ENCODE results near the gene SPEG.
A peak's percentile ranks its signal among the peaks of the same experiment; 100 is the strongest.

SPEG gene

DNA sequence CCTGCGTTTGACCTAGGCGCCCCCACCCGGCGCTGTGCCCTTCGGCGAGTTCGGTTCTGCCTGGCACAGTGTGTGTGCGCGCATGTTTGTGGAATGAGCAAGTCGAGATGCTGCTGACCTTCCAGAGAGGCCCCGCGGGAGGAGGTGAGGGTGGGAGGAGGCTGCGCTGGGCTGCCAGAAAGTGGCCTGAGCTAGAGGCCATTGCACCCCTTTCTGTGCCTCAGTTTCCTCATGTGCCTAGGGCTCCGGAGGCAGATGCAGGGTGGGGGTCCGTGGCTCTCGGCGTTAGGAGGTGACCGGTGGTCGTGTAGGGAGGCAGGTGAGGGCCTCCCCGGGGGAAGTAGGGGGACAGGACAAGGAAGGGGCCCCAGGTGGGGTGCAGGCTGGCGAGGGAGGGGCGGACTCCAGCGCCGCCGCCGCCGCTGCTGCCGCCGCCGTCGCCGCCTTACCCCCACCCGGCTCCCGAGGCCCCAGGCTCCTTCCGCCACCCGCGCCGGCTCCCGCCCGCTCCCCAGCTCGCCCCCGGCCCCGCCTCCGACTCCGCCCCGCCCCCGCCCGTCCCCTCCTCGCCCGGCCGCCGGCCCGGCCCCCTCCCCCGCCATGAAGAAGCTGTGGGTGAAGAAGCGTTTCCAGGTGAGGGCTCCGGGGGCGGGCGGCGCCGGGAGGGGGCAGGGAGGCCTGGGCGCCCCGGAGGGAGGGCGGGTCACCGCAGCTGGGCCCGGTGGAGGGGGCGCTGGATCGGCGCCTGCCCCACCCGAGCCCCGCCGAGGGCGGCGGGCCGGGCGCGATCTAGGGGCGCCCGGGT, 7.0 kb downstream of the SPEG start:
- ChIA-PET CTCF (interaction anchor here (0.6 to 0.9 kb wide), 3 partner anchors 16 to 544 kb away, joined by 3 to 8 read pairs (median 3); no protein-coding TSS in a partner anchor), POLR2A (ENCODE audit: low non-redundant PET) (interaction anchor here (0.8 kb wide), 1 partner anchor 16 kb away, joined by 3 read pairs; no protein-coding TSS in a partner anchor)
- H3K27ac ChIP-seq, result peak overlapping the region; percentile 31
- TF ChIP-seq, protein P1, sequence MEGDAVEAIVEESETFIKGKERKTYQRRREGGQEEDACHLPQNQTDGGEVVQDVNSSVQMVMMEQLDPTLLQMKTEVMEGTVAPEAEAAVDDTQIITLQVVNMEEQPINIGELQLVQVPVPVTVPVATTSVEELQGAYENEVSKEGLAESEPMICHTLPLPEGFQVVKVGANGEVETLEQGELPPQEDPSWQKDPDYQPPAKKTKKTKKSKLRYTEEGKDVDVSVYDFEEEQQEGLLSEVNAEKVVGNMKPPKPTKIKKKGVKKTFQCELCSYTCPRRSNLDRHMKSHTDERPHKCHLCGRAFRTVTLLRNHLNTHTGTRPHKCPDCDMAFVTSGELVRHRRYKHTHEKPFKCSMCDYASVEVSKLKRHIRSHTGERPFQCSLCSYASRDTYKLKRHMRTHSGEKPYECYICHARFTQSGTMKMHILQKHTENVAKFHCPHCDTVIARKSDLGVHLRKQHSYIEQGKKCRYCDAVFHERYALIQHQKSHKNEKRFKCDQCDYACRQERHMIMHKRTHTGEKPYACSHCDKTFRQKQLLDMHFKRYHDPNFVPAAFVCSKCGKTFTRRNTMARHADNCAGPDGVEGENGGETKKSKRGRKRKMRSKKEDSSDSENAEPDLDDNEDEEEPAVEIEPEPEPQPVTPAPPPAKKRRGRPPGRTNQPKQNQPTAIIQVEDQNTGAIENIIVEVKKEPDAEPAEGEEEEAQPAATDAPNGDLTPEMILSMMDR (conservative IDR thresholded peaks at IDR 0.05; ENCODE audit: low read depth), result no peak
- DNase-seq (ENCODE audit: low spot score), result peak; percentile 77

DNA sequence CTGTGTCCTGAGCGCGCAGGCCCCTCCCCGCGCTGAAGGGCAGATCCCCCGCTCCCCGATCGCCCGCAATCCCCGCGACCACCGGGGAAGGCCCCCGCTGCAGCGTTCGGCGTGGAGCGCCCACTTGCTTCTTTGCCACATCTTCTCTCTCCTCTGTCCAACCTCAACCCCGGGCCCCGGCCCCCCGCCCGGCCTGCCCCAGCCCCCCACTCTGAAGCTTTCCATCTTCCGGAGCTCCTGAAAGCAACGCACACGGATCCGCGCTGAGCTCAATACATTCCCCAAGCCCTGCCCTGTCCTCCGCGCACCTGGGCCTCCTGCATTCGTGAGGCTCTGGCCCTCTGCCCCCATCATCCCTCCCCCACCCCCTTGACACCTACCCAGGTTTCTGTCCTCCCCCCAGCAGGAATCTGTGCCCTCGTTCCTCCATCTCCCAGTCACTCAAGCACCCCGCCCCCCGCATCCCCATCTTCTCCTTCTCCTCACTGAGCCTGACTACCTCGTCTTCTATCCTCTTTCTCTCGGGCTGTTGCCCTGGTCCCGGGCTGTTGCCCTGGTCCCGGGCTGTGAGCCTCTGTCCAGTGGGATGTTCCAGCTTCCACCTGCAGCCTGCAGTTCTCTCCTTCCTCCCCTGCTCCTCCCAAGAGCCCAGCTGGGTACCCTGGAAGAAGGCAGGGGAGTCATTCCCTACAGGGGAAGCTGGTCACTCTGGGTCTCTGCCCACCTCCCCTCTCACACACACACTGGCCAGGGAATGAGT, 7.8 kb downstream of the SPEG start:
- TF ChIP-seq, protein P1 (conservative IDR thresholded peaks at IDR 0.05; ENCODE audit: low read depth), result no peak
- CTCF ChIA-PET, result interaction anchor here (0.6 to 0.9 kb wide), 3 partner anchors 16 to 96 kb away, joined by 3 read pairs; no protein-coding TSS in a partner anchor
- H3K27ac ChIP-seq, result peak overlapping the region; percentile 31
- POLR2A ChIA-PET (ENCODE audit: low non-redundant PET), result interaction anchor here (0.8 kb wide), 1 partner anchor 15 kb away, joined by 3 read pairs; no protein-coding TSS in a partner anchor
- peak; percentile 34 for DNase-seq (ENCODE audit: low spot score)

DNA sequence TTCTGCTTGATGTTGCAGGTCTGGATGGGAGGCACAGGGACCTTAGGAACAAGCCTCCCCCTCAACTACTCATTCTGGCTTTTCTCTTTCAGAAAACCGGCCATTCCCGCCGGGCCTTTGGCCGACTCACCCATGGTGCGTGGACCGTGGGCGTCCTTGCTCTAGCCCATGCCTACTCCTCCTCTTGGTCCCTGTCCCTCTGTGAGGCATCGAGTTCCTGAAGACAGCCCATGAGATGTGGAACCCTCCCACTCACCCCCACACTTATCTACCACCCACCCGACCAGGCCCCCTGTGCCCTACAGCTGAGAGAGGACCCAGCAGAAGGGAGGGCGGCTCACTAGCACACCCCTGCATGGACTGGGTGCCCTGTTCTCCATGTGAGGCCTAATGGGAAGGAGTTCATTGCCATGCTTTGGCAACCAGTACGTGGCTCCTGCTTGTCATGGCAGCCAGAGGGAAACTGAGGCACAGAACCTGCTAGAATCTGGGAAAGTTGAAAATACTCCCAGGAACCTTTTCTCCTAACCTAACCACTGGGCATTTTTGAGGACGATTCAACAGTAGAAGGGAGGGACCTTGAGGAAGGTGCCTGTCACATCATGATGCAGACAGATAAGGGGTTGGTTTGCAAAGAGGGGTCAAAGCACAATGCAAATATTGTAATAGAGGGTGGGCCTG, 8.5 kb downstream of the SPEG start:
- ChIA-PET CTCF (interaction anchor here (0.7 to 1.0 kb wide), 2 partner anchors 15 to 95 kb away, joined by 3 read pairs; no protein-coding TSS in a partner anchor), POLR2A (ENCODE audit: low non-redundant PET) (interaction anchor here (1.4 kb wide), 1 partner anchor 10 kb away, joined by 5 read pairs; no protein-coding TSS in a partner anchor)
- TF ChIP-seq, protein P1 (conservative IDR thresholded peaks at IDR 0.05; ENCODE audit: low read depth), result no peak
- H3K27ac ChIP-seq, result no peak overlapping the region
- no peak for DNase-seq (ENCODE audit: low spot score)

DNA sequence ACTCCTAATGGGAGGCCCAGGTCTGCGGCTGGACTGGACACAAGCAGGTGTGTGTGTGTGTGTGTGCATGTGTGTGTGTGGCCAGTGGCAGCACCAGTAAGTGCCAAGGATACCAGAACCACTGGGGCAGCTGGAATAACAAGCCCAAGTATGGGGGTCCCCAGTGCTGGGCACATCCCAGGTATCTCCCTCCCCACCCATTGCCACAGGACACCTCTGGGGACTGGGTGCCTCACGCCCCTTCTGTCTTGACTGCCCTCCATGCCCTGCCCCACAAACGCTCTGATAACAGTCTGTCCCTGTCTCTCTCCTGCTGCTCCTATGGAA, 9.0 kb downstream of the SPEG start:
- POLR2A ChIA-PET (ENCODE audit: low non-redundant PET), result interaction anchor here (1.4 kb wide), 1 partner anchor 9 kb away, joined by 5 read pairs; no protein-coding TSS in a partner anchor
- DNase-seq (ENCODE audit: low spot score), result no peak
- H3K27ac ChIP-seq, result no peak overlapping the region
- CTCF ChIA-PET, result interaction anchor here (1.0 kb wide), 1 partner anchor 14 kb away, joined by 3 read pairs; no protein-coding TSS in a partner anchor
- TF ChIP-seq, protein P1 (conservative IDR thresholded peaks at IDR 0.05; ENCODE audit: low read depth), result no peak

DNA sequence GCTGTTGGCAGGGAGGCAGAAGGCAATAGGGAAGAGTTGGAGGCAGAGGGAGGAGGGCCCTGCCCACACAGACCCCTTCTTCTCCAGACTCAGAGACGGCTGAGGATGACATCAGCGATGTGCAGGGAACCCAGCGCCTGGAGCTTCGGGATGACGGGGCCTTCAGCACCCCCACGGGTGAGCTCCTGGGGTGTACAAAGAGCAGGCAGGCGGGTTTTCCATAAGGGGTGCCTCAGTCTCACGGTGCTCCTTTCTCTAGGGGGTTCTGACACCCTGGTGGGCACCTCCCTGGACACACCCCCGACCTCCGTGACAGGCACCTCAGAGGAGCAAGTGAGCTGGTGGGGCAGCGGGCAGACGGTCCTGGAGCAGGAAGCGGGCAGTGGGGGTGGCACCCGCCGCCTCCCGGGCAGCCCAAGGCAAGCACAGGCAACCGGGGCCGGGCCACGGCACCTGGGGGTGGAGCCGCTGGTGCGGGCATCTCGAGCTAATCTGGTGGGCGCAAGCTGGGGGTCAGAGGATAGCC, 10.0 kb downstream of the SPEG start:
- ChIA-PET POLR2A (ENCODE audit: low non-redundant PET) (interaction anchor here (1.4 kb wide), 1 partner anchor 8 kb away, joined by 5 read pairs; no protein-coding TSS in a partner anchor), CTCF (interaction anchor here (1.0 kb wide), 1 partner anchor 13 kb away, joined by 3 read pairs; no protein-coding TSS in a partner anchor)
- TF ChIP-seq, protein P1 (conservative IDR thresholded peaks at IDR 0.05; ENCODE audit: low read depth), result no peak

More for the DNA sequence above, 10.0 kb downstream of the SPEG start:
- DNase-seq (ENCODE audit: low spot score), result no peak
- no peak overlapping the region for H3K27ac ChIP-seq
